Occipital lobe (tissue), 2 donors: ENCODE data around the gene SSUH2. TPM values are rescaled to one million over a fixed set of nuclear protein-coding genes. Genes with fewer than 3 reads are reported as not detected.
"Not testable (repeated sequence)": the region's sequence is repeated elsewhere in the genome, so short reads cannot be mapped to it uniquely, and the experiment has no call there.

Experiments used
- DNase-seq: peaks from one replicate; lab custom pipeline; 2025; lab: John Stamatoyannopoulos, UW
- total RNA-seq: library from RNA; depleted of rRNA; stranded (reverse); fragments of >200 nt; gene quantifications from one replicate; pipeline ENCODE4 v1.2.3, GENCODE V29; 2014

The SSUH2 gene
- total RNA-seq, 1 donor from 2014 or later = 0.78 TPM

GRCh38 chr3:8659242-8659641 lies 14.6 kb upstream of the SSUH2 start:
- no peak for DNase-seq

- DNase-seq = no peak
These were observed 14.0 kb upstream of the SSUH2 start for GRCh38 chr3:8658306-8659212.

- no peak for DNase-seq
These were observed 13.3 kb upstream of the SSUH2 start for GRCh38 chr3:8657804-8658305.

- DNase-seq = no peak
These were observed 11.6 kb upstream of the SSUH2 start for GRCh38 chr3:8656240-8656639.

GRCh38 chr3:8655387-8655835 lies 10.8 kb upstream of the SSUH2 start:
- no peak for DNase-seq

- DNase-seq = not testable (repeated sequence)
These were observed 10.2 kb upstream of the SSUH2 start for GRCh38 chr3:8654572-8655329.

GRCh38 chr3:8653800-8654408 lies 9.3 kb upstream of the SSUH2 start:
- DNase-seq = no peak

- no peak for DNase-seq
These were observed 7.9 kb upstream of the SSUH2 start for GRCh38 chr3:8652324-8652987.

GRCh38 chr3:8651418-8652323 lies 7.1 kb upstream of the SSUH2 start:
- no peak for DNase-seq

- DNase-seq = no peak
These were observed 6.2 kb upstream of the SSUH2 start for GRCh38 chr3:8650583-8651416.

- no peak for DNase-seq
These were observed 5.2 kb upstream of the SSUH2 start for GRCh38 chr3:8649757-8650156.

- DNase-seq = no peak
These were observed 4.5 kb upstream of the SSUH2 start for GRCh38 chr3:8648909-8649741.

- no peak for DNase-seq
These were observed 2.8 kb upstream of the SSUH2 start for GRCh38 chr3:8647137-8647985.

GRCh38 chr3:8646313-8646938 lies 1.8 kb upstream of the SSUH2 start:
- DNase-seq = no peak

GRCh38 chr3:8645712-8646111 lies 1.1 kb upstream of the SSUH2 start:
- no peak for DNase-seq

GRCh38 chr3:8643693-8644365 lies 769 bp downstream of the SSUH2 start:
- DNase-seq = no peak
